Renal cortical epithelial cell (primary cell): ENCODE data around the gene PPP2R5C. TPM values are rescaled to one million over a fixed set of nuclear protein-coding genes. Genes with fewer than 3 reads are reported as not detected.
"Not testable (repeated sequence)": the region's sequence is repeated elsewhere in the genome, so short reads cannot be mapped to it uniquely, and the experiment has no call there.

ENCODE experiments used
- DNase-seq: peaks from one replicate; pipeline ENCODE4 v3.0.0-alpha.2; 2011; ENCODE audit warnings: low read depth
- total RNA-seq: library from RNA; depleted of rRNA; stranded (reverse); fragments of >200 nt; gene quantifications from 2 replicates; pipeline ENCODE4 v1.2.3, GENCODE V29; 2014

PPP2R5C gene
- total RNA-seq, 1 donor from 2014 or later, result 96.9 TPM

DNA sequence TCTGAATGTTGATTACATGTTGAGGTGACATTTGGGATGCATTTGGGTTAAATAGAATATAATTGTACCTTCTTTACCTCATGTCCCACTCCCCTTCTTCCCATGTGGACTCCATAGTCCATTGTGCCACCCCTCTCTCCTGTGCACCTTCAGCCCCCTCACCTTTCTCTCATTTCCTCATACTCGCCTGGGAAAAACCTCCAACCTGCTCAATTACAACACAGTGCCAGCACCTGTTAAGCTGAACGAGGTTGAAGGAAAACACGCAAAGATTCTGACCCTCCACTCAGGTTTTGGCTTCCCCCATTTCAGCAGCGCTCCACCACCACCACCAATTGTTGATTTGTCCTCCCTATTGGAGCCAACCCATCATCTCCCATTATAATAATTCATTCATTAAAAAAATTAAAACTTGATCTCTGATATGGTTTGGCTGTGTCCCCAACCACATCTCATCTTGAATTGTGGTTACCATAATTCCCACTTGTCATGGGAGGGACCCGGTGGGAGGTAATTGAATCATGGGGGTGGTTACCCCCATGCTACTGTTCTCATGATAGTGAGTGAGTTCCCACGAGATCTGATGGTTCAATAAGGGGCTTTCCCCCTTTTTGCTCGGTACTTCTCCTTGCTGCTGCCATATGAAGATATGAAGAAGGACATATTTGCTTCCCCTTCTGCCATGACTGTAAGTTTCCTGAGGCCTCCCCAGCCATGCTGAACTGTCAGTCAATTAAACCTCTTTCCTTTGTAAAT is 33.7 kb upstream of the PPP2R5C start:
- DNase-seq, result no peak

DNA sequence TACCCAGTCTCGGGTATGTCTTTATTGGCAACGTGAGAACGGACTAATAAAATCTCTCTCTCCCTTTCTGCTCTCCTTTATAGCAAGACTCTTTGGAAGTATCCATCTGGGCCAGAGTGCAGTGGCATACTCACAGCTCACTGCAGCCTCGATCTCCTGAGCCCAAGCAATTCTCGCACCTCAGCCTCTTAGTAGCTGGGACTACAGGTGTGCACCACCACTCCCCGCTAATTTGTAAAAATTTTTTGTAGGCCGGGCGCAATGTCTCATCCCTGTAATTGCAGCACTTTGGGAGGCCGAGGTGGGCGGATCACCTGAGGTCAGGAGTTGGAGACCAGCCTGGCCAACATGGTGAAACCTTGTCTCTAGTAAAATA is 33.2 kb upstream of the PPP2R5C start:
- no peak for DNase-seq

GRCh38 chr14:101729382-101729781 is 32.1 kb upstream of the PPP2R5C start:
- no peak for DNase-seq

DNA sequence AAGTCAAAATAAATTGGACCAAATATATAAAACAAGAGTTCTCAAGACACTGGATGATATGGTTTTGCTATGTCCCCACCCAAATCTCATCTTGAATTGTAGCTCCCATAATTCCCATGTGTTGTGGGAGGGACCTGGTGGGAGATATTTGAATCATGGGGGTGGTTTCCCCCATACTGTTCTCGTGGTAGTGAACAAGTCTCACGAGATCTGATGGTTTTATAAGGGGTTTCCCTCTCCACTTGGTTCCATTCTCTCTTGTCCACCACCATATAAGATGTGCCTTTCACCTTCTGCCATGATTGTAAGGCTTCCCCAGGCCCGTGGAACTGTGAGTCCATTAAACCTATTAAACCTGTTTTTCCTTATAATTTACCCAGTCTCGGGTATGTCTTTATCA is 31.4 kb upstream of the PPP2R5C start:
- DNase-seq, result not testable (repeated sequence)

DNA sequence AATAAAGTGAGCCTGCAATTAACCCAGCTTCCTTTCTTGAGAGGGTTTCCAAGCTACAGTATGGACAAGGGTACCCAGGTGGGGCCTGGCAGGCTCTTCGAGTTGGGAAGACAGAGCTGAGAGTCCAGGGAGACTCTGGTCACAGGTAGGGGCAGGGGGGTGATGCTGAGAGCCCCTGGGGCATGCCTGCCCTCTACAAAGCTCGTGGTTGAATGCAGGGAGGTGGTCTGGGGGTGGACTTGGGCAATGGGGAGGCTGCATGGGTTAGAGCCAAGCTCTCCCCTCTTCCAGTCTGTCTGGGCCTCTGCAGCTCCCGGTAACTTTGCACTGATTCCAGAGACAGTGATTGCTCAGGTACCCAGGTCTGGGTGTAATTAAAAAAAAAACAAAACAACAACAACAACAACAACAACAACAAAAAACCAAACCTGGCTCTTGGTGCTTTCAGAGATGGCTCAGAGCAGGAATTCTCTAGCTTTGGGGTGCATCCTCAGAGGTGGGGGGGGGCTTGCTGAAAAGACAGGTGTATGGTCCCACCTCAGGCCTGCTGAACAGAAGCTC is 30.8 kb upstream of the PPP2R5C start:
- no peak for DNase-seq

DNA sequence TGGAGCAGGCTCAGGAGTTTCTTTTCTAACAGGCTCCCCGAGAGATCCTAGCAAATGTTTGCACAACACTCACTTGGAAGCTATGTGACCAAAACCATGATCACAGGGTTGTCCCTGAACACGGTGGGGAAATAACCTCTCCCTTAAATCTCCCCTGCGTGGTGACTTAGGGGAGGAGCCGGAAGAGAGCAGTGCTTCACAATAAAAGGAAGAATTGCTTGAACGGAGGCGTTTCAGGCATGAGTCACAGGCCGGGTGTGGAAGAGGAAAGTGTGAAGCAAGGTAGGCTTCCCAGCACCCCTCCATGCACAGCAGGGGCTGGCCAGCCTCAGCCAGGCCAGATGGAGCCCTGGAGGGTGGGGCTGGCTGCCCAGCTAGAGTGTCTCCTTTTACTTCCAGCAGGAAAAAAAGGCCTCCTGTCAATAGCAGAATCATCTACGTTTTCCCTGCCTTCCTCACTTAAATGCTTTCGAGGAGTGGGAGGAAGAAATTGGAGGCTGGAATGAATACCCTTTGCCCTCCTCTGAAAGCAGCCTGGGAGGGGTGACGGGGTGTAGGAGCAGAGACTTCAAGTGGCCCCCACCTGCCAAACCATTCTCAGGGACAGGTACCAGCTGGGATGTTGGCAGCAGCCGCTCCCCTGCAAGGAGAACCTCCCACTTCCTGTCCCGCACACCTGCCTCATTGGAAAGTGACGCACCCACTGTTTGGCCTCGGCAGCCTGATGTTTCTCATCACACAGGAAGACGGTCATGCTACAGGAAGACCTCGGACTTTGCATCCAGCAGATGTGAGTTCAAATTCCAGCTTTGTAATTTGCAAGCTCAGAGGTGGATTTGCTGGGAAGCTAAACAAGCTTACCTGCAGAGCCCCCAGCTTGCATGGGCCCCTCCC is 30.1 kb upstream of the PPP2R5C start:
- DNase-seq, result peak; percentile 98

DNA sequence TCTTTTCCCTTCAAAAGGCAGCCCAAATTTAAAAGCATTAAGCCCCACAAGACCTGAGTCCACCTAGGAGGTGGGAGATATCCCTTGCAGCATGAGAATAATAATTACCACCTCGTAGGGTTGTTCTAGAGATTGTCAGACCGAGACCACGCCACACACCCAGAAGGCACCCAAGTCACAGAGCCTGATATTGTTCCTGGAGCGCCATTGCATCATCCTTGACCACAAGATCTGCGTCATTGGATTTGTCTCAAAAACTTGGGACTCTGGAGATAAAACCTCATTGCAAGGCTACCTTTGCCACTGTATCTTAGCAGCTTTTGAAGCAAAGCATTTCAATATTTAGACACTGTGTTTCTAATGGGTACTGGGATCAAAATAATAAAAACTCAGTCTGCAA is 29.4 kb upstream of the PPP2R5C start:
- DNase-seq, result peak; percentile 30

DNA sequence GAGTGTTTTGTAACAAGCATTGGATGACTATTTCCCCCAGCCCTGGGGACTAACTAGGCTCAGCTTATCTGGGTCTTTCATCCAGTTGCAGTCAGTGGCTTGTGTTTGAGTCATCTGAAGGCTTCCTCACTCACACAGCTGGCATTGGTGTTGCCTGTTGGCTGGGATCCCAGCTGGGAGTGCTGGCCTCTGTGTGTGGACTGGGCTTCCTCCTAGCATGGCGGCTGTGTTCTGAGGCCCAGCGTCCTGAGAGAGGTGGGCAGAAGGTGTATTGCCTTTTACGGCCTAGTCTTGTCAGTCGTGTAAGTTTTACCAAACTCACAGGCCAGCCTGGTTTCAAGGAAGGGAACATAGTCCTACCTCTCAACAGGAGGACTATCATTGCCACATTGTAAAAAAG is 28.3 kb upstream of the PPP2R5C start:
- peak; percentile 30 for DNase-seq

DNA sequence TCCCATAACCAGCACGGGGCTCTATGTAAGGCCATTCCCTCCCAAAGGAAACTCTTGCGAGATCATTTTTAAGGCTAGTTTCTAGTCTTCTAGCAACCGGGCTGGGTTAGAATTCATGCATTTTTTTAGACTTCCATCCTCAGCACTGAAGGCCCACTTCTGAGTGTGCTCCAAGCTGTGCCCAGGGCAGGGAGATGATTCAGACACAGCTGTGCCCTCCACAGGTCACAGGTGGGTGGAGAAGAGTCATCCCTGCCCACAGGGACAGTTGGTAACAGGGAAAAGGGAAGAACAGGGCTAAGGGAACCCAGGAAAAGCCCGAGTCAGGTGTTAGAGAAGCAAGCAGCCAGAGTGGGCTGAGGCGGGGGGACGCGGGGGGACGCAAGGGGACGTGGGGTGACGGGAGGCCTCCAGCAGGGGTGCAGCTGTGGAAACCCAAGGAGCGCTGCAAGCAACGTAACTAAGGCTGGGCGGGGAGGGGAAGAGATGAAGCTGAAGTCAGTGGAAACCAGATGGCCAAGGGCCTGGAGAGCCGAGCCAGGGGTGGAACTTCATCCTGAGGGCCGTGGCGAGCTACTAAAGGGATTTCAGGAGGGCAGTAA is 27.2 kb upstream of the PPP2R5C start:
- DNase-seq, result peak; percentile 40

DNA sequence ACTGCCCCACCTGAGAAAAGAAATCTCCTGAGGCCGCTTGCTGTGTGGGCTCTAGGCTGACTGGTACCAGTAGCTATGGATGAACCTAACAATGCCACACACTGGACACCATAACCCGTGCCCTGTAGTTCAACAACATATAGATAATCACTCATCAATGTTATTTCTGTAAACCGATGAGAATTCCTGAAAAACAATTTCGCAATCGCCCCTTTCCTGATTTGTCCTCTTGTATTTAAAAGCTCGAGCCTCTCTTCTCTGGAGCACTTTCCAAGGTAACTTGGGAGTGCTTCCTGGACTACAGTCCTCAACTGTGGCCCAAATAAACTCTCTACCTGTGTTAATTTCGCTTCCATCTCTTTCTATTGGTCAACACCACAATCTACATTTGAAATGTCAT is 26.1 kb upstream of the PPP2R5C start:
- no peak for DNase-seq

DNA sequence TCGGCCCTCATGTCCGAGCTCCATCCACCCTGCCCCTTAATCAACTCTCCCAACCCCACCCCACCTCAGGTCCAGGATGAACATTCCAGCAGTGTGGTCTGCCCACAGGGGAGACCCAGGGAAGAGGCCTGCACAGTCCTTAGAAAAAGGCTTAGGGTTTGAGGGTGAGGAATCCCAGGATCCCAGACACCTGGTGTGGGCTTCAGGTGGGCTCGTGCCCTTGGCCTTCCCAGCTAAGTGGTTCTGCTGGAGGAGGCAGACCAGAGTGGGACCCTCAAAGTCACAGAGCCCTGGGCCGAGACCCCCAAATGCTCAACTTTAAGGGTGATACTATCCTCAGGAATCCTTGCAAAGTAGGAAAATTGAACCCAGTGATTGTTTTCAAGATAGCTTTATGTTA is 25.4 kb upstream of the PPP2R5C start:
- no peak for DNase-seq

GRCh38 chr14:101736585-101736984 is 24.9 kb upstream of the PPP2R5C start:
- DNase-seq, result no peak

GRCh38 chr14:101737414-101738339 is 23.8 kb upstream of the PPP2R5C start:
- no peak for DNase-seq

- no peak for DNase-seq
These were observed 22.7 kb upstream of the PPP2R5C start for GRCh38 chr14:101738703-101739320.

GRCh38 chr14:101739446-101740141 is 21.9 kb upstream of the PPP2R5C start:
- DNase-seq, result no peak

- DNase-seq, result no peak
These were observed 20.5 kb upstream of the PPP2R5C start for GRCh38 chr14:101740981-101741380.

DNA sequence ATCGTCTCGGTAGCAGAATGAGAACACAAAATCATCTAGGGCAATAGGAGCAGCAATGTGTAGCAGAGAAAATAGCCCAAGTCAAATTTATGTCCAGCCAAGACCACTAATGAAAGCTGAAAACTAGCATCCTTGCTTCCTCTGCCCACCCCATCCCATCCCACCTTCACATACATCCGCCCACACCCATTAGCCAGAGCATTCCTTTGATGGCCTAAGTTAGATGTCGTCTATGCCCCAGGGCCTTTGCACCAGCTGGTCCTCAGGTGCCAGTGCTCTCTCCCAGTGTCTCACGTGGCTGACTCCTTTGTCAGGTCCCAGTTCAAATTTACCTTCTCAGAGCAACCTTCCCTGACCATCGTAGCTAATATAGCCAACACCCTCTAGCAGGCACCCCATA is 17.8 kb upstream of the PPP2R5C start:
- DNase-seq, result no peak

DNA sequence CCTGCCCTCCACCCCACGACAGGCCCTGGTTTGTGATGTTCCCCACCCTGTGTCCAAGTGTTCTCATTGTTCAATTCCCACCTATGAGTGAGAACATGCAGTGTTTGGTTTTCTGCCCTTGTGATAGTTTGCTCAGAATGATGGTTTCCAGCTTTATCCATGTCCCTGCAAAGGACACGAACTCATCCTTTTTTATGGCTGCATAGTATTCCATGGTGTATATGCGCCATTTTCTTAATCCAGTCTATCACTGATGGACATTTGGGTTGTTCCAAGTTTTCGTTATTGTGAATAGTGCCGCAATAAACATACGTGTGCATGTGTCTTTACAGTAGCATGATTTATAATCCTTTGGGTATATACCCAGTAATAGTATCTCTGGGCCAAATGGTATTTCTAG is 17.1 kb upstream of the PPP2R5C start:
- DNase-seq, result not testable (repeated sequence)

- DNase-seq, result not testable (repeated sequence)
These were observed 11.8 kb upstream of the PPP2R5C start for GRCh38 chr14:101749756-101750155.

GRCh38 chr14:101754893-101755292 is 6.6 kb upstream of the PPP2R5C start:
- no peak for DNase-seq
